WTC11 (cell line): ENCODE measurements around the gene PPP4R3B. TPM values are rescaled to one million over a fixed set of nuclear protein-coding genes. Genes with fewer than 3 reads are reported as not detected.
A peak's percentile ranks its signal among the peaks of the same experiment; 100 is the strongest.

Source experiments
- ATAC-seq: fragments of 200-7000 bp; cut with Tn5 transposase; 2 replicates; pipeline ENCODE4 v1.10.0; 2021; ENCODE audit warnings: mild to moderate bottlenecking, moderate library complexity
- CTCF ChIA-PET: fragments of 300-600 bp; sonication (Branson Sonifier 250); formaldehyde crosslinking; loops from one replicate; lab custom pipeline; 2021; ENCODE audit warnings: antibody characterized with exemption; lab: Charles Lee
- POLR2A ChIA-PET: fragments of 350-600 bp; sonication (Branson Sonifier 250); formaldehyde crosslinking; loops from one replicate; lab custom pipeline; 2021; ENCODE audit warnings: antibody characterized with exemption; lab: Charles Lee
- DNase-seq: peaks from one replicate; pipeline ENCODE4 v3.0.0; 2021; ENCODE audit warnings: low spot score
- H3K27ac Mint-ChIP-seq: 2 replicates; pipeline ENCODE4 v1.8.0; 2021; ENCODE audit warnings: mixed read lengths
- H3K27me3 Mint-ChIP-seq: 2 replicates; pipeline ENCODE4 v1.8.0; 2021; ENCODE audit warnings: low read depth, mild to moderate bottlenecking, moderate library complexity, mixed read lengths
- H3K36me3 Mint-ChIP-seq: 2 replicates; pipeline ENCODE4 v1.8.0; 2021; ENCODE audit warnings: mixed read lengths
- H3K4me1 Mint-ChIP-seq: 2 replicates; pipeline ENCODE4 v1.8.0; 2022; ENCODE audit warnings: mixed read lengths
- H3K4me3 Mint-ChIP-seq: 2 replicates; pipeline ENCODE4 v1.8.0; 2021; ENCODE audit warnings: mild to moderate bottlenecking, moderate library complexity, mixed read lengths
- H3K9me3 Mint-ChIP-seq: 2 replicates; pipeline ENCODE4 v1.8.0; 2021; ENCODE audit warnings: mixed read lengths
- ATF1 ChIP-seq: sonication (generic); formaldehyde crosslinking; IDR thresholded peaks from 2 replicates; pipeline ENCODE4 v1.8.1; 2023; ENCODE audit warnings: mild to moderate bottlenecking, moderate library complexity, missing genetic modification reagents
- ATF6 ChIP-seq: sonication (generic); formaldehyde crosslinking; IDR thresholded peaks from 2 replicates; pipeline ENCODE4 v1.8.1; 2023; ENCODE audit warnings: mild to moderate bottlenecking, missing genetic modification reagents
- CBFB ChIP-seq: sonication (generic); formaldehyde crosslinking; IDR thresholded peaks from 2 replicates; pipeline ENCODE4 v1.8.1; 2022; ENCODE audit warnings: mild to moderate bottlenecking, low read depth, missing genetic modification reagents
- CREB1 ChIP-seq: sonication (generic); formaldehyde crosslinking; IDR thresholded peaks from 2 replicates; pipeline ENCODE4 v1.8.0; 2023; ENCODE audit warnings: mild to moderate bottlenecking, missing genetic modification reagents
- CREM ChIP-seq: sonication (generic); formaldehyde crosslinking; IDR thresholded peaks from 2 replicates; pipeline ENCODE4 v1.8.1; 2022; ENCODE audit warnings: mild to moderate bottlenecking, missing genetic modification reagents, moderate library complexity
- E2F4 ChIP-seq: sonication (generic); formaldehyde crosslinking; IDR thresholded peaks from 2 replicates; pipeline ENCODE4 v1.8.1; 2022; ENCODE audit warnings: low read depth, mild to moderate bottlenecking, moderate library complexity, missing genetic modification reagents, borderline replicate concordance
- EMX1 ChIP-seq: fragments of 250-450 bp; sonication (Bioruptor Pico); IDR thresholded peaks from 2 replicates; pipeline ENCODE4 v1.8.0; 2021; ENCODE audit warnings: mild to moderate bottlenecking
- GTF2I ChIP-seq: fragments of 250-450 bp; sonication (Bioruptor Pico); conservative IDR thresholded peaks from 2 replicates; pipeline ENCODE4 v1.4.0; 2021; ENCODE audit warnings: mild to moderate bottlenecking
- HMGXB4 ChIP-seq: sonication (generic); formaldehyde crosslinking; IDR thresholded peaks from 2 replicates; pipeline ENCODE4 v1.8.1; 2023; ENCODE audit warnings: mild to moderate bottlenecking, moderate library complexity, missing genetic modification reagents
- NFATC4 ChIP-seq: fragments of 250-450 bp; sonication (Bioruptor Pico); IDR thresholded peaks from 2 replicates; pipeline ENCODE4 v1.9.0; 2021; ENCODE audit warnings: mild to moderate bottlenecking
- NR1H2 ChIP-seq: sonication (generic); formaldehyde crosslinking; IDR thresholded peaks from 2 replicates; pipeline ENCODE4 v1.9.0; 2021; ENCODE audit warnings: mild to moderate bottlenecking, moderate library complexity, missing genetic modification reagents
- NR2C2 ChIP-seq: sonication (generic); formaldehyde crosslinking; IDR thresholded peaks from 2 replicates; pipeline ENCODE4 v1.8.0; 2022; ENCODE audit warnings: mild to moderate bottlenecking, missing genetic modification reagents
- NR3C1 ChIP-seq: sonication (generic); formaldehyde crosslinking; conservative IDR thresholded peaks from 2 replicates; pipeline ENCODE4 v1.8.1; 2023; ENCODE audit warnings: low read depth, mild to moderate bottlenecking, missing genetic modification reagents
- PRRX2 ChIP-seq: fragments of 250-450 bp; sonication (Bioruptor Pico); IDR thresholded peaks from 2 replicates; pipeline ENCODE4 v1.8.0; 2021; ENCODE audit warnings: mild to moderate bottlenecking
- SOX15 ChIP-seq: fragments of 250-450 bp; sonication (Bioruptor Pico); IDR thresholded peaks from 2 replicates; pipeline ENCODE4 v1.9.0; 2021; ENCODE audit warnings: mild to moderate bottlenecking
- TP53 ChIP-seq: sonication (generic); formaldehyde crosslinking; IDR thresholded peaks from 2 replicates; pipeline ENCODE4 v1.8.1; 2023; ENCODE audit warnings: mild to moderate bottlenecking, missing genetic modification reagents
- ZNF219 ChIP-seq: sonication (generic); formaldehyde crosslinking; IDR thresholded peaks from 2 replicates; pipeline ENCODE4 v1.8.0; 2023; ENCODE audit warnings: missing genetic modification reagents, mild to moderate bottlenecking, borderline replicate concordance
- total RNA-seq: library from RNA; stranded (reverse); gene quantifications from 3 replicates; pipeline ENCODE4 v1.2.3, GENCODE V29; 2021
- TF ChIP-seq, protein P1 (sequence below): sonication (generic); formaldehyde crosslinking; IDR thresholded peaks from 2 replicates; pipeline ENCODE4 v1.8.1; 2022; ENCODE audit warnings: missing genetic modification reagents, borderline replicate concordance
- TF ChIP-seq, protein P2 (sequence below): fragments of 250-450 bp; sonication (Bioruptor Pico); IDR thresholded peaks from 2 replicates; pipeline ENCODE4 v2.1.2; 2022; ENCODE audit warnings: mild to moderate bottlenecking, moderate library complexity
- TF ChIP-seq, protein P3 (sequence below): sonication (generic); formaldehyde crosslinking; IDR thresholded peaks from 2 replicates; pipeline ENCODE4 v1.8.0; 2022; ENCODE audit warnings: missing genetic modification reagents

PPP4R3B gene
- total RNA-seq, 1 experiment from 2014 or later: 39.0 TPM

DNA sequence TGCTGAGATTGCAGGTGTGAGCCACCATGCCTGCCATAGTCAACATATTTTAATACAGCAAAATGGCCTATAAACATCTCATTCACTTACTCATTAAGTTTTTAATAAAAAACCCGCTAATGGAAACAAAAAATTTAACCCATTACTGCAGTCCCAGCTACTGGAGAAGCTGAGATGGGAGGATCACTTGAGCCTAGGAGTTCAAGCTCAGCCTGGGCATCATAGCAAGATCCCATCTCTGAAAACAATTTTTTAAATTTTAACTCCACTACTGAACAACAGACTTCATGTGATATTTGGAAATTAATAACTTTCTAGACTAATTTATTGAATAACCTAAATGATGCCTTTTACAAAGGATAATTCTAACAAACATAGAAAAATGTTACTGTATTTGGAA is 5.4 kb downstream of the PPP4R3B start:
- ChIA-PET POLR2A (no interaction called here), CTCF (no interaction called here)
- H3K4me1 Mint-ChIP-seq: peaks cover 8% of the 10 kb centered on the region
- TF ChIP-seq NFATC4: no peak
- no peak for TF ChIP-seq ZNF219 (CRISPR knock-in tag)
- TF ChIP-seq CREB1 (CRISPR knock-in tag): no peak
- TF ChIP-seq E2F4 (CRISPR knock-in tag): no peak
- TF ChIP-seq NR1H2 (CRISPR knock-in tag): no peak
- TF ChIP-seq, protein P1, sequence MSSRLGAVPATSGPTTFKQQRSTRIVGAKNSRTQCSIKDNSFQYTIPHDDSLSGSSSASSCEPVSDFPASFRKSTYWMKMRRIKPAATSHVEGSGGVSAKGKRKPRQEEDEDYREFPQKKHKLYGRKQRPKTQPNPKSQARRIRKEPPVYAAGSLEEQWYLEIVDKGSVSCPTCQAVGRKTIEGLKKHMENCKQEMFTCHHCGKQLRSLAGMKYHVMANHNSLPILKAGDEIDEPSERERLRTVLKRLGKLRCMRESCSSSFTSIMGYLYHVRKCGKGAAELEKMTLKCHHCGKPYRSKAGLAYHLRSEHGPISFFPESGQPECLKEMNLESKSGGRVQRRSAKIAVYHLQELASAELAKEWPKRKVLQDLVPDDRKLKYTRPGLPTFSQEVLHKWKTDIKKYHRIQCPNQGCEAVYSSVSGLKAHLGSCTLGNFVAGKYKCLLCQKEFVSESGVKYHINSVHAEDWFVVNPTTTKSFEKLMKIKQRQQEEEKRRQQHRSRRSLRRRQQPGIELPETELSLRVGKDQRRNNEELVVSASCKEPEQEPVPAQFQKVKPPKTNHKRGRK (CRISPR knock-in tag): no peak
- TF ChIP-seq SOX15 (CRISPR knock-in tag): no peak
- TF ChIP-seq TP53 (CRISPR knock-in tag): no peak
- TF ChIP-seq GTF2I (CRISPR knock-in tag): no peak
- no peak for TF ChIP-seq CBFB
- TF ChIP-seq, all 79 proteins: peak for 0
- ATAC-seq (no peak), DNase-seq (no peak)
- no peak overlapping the region for H3K27ac Mint-ChIP-seq
- H3K36me3 Mint-ChIP-seq: peaks cover 28% of the 10 kb centered on the region
- no peaks in the 10 kb centered on the region for H3K9me3 Mint-ChIP-seq
- H3K4me3 Mint-ChIP-seq: no peak overlapping the region
- H3K27me3 Mint-ChIP-seq: no peaks in the 10 kb centered on the region

GRCh38 chr2:55610954-55611743 is 6.3 kb downstream of the PPP4R3B start:
- no peak for DNase-seq
- Mint-ChIP-seq H3K4me3 (no peak overlapping the region), H3K36me3 (peaks cover 28% of the 10 kb centered on the region), H3K27me3 (no peaks in the 10 kb centered on the region), H3K9me3 (no peaks in the 10 kb centered on the region), H3K27ac (0 out of 2 replicates have a peak overlapping the region, but pooled peaks have one; percentile 32), H3K4me1 (peaks cover 8% of the 10 kb centered on the region)
- no peak for ATAC-seq
- ChIA-PET POLR2A (no interaction called here), CTCF (interaction anchor here (1.5 kb wide), 1 partner anchor 30 kb away, joined by 3 read pairs; no protein-coding TSS in a partner anchor)
- TF ChIP-seq, protein P1 (CRISPR knock-in tag): no peak
- no peak for TF ChIP-seq NR3C1 (CRISPR knock-in tag)
- no peak for TF ChIP-seq PRRX2 (CRISPR knock-in tag)
- no peak for TF ChIP-seq HMGXB4 (CRISPR knock-in tag)
- TF ChIP-seq CREM (CRISPR knock-in tag): no peak
- TF ChIP-seq ATF6 (CRISPR knock-in tag): no peak
- TF ChIP-seq, protein P2, sequence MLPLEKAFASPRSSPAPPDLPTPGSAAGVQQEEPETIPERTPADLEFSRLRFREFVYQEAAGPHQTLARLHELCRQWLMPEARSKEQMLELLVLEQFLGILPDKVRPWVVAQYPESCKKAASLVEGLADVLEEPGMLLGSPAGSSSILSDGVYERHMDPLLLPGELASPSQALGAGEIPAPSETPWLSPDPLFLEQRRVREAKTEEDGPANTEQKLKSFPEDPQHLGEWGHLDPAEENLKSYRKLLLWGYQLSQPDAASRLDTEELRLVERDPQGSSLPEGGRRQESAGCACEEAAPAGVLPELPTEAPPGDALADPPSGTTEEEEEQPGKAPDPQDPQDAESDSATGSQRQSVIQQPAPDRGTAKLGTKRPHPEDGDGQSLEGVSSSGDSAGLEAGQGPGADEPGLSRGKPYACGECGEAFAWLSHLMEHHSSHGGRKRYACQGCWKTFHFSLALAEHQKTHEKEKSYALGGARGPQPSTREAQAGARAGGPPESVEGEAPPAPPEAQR (CRISPR knock-in tag): no peak
- no peak for TF ChIP-seq NR2C2
- TF ChIP-seq ATF1: no peak
- TF ChIP-seq, protein P3, sequence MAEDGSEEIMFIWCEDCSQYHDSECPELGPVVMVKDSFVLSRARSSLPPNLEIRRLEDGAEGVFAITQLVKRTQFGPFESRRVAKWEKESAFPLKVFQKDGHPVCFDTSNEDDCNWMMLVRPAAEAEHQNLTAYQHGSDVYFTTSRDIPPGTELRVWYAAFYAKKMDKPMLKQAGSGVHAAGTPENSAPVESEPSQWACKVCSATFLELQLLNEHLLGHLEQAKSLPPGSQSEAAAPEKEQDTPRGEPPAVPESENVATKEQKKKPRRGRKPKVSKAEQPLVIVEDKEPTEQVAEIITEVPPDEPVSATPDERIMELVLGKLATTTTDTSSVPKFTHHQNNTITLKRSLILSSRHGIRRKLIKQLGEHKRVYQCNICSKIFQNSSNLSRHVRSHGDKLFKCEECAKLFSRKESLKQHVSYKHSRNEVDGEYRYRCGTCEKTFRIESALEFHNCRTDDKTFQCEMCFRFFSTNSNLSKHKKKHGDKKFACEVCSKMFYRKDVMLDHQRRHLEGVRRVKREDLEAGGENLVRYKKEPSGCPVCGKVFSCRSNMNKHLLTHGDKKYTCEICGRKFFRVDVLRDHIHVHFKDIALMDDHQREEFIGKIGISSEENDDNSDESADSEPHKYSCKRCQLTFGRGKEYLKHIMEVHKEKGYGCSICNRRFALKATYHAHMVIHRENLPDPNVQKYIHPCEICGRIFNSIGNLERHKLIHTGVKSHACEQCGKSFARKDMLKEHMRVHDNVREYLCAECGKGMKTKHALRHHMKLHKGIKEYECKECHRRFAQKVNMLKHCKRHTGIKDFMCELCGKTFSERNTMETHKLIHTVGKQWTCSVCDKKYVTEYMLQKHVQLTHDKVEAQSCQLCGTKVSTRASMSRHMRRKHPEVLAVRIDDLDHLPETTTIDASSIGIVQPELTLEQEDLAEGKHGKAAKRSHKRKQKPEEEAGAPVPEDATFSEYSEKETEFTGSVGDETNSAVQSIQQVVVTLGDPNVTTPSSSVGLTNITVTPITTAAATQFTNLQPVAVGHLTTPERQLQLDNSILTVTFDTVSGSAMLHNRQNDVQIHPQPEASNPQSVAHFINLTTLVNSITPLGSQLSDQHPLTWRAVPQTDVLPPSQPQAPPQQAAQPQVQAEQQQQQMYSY (CRISPR knock-in tag): no peak
- no peak for TF ChIP-seq EMX1
